ENCODE measurements around the gene ZNF526.
A peak's percentile ranks its signal among the peaks of the same experiment; 100 is the strongest.

The ZNF526 gene

DNA sequence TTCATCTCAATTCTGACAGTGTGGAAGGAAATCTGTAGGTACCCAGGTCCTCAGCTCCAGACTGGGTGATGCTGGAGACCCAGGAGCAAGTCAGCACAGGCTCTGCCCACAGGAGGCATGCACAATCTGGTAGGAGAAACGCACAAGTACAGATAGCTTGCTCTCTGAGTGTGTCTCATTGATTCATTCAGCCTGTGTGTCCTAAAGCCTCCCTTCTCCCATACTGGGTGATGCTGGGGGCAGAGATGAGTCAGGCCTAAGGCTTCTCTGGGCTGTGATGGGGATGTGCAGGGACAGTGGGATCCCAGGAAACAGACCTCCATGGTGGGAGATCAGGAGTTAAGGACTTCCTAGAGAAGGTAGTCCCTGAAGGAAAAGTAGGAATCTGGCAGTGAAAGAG, 6.8 kb downstream of the ZNF526 start:
- DNase-seq, result no peak

- DNase-seq, result no peak
Observed at GRCh38 chr19:42228641-42229040, 8.5 kb downstream of the ZNF526 start.

DNA sequence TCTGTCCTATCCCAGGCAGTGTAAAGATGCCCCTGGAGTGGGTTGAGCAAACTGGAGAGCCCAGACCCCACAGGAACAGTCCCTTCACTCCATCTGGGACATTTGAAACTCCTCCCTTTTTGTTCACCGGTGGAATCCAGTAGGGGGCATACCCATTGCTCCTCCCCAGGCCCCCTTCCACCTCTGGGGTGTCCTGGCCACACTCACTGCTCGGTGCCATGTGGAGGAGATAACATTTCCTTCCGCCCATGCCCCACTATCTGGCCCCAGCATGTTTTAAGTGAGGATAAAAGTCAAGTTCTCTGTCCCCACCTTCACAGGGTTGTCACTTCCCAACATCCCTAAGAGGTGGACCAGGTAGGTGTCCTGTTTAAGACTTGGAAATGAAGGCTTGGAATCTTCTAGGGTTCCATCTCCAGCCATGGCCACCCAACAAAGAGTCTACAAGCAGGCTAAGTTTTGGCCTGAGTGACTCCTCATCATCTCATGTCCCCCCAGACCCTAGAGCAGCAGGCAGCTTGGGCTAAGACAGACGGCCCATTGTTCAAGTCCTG, 9.3 kb downstream of the ZNF526 start:
- DNase-seq, result no peak

GRCh38 chr19:42229855-42230351, 9.8 kb downstream of the ZNF526 start:
- DNase-seq, result no peak

DNA sequence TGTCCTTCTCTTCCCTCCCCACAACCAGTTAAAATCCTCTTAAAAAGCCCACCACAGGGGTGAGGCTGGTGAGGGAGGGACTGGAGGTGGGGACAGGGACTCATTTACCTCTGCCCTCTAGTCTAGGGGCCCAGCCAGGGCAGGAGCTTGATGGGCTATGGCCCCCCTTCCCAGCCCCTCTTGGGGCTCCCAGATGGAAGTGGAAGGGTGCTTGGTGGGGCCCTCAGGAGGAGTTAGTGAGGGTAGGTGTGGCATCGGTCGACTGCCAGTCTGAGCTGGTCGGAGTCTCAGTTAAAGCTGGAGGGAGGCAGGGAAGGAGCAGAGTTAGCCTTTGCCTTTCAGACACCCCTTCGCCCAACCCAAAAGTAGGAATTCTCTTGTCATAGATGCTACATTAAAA, 10.5 kb downstream of the ZNF526 start:
- no peak for DNase-seq

- DNase-seq, result no peak
Observed at GRCh38 chr19:42232435-42232834, 12.3 kb downstream of the ZNF526 start.

GRCh38 chr19:42233106-42233505, 13.0 kb downstream of the ZNF526 start:
- no peak for DNase-seq

GRCh38 chr19:42233678-42234292, 13.7 kb downstream of the ZNF526 start:
- DNase-seq, result no peak

- no peak for DNase-seq
Observed at GRCh38 chr19:42234364-42234763, 14.3 kb downstream of the ZNF526 start.

GRCh38 chr19:42235181-42235580, 15.1 kb downstream of the ZNF526 start:
- no peak for DNase-seq

- no peak for DNase-seq
Observed at GRCh38 chr19:42239544-42240220, 19.6 kb downstream of the ZNF526 start.

DNA sequence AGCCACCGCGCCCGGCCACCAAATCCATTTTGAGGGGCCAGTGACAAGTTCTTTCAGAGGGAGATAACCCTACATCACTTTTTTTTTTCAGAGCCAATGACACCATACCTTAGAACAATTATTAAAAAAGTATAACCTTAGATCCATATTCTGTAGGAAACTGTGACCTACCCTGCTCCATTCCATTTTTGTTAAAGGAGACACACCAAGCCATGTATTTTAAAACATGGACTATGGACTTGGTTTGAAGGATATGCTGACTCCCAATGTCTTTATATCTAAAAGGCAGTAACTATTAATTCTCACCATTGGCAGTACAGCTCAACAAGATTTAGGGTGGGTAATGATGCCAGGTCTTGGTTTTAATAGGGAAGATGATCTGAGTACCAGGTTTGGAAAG, 21.2 kb downstream of the ZNF526 start:
- DNase-seq, result no peak

DNA sequence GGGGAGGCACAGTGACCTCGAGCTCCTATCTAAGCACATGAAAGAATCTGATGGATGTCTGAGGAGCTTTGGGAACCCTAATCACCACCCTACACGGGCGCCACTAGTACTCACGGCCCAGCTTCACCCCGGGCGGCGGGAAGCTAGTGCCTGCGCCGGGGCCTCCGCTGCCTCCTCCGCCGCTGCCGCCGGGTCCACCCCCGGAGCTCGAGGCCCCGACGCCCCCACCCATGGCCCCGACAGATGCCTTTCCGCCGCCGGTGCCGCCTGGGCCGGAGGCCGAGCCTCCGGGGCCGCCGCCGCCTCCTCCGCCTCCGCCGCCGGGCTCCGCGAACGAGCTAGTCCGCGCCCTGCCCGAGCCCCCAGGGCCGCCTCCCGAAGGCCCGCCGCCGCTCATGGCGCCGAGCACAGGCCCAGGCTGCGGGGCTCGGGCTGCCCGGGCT, 22.0 kb downstream of the ZNF526 start:
- DNase-seq, result no peak

- peak; percentile 93 for DNase-seq
Observed at GRCh38 chr19:42242512-42243409, 22.6 kb downstream of the ZNF526 start, which contains the start of gene GSK3A. Gene GSK3A (minus strand): TSS chr19:42242602. CDS start chr19:42242465, 137 bp downstream.

- DNase-seq, result peak; percentile 88
Observed at GRCh38 chr19:42244347-42245220, 24.5 kb downstream of the ZNF526 start.

DNA sequence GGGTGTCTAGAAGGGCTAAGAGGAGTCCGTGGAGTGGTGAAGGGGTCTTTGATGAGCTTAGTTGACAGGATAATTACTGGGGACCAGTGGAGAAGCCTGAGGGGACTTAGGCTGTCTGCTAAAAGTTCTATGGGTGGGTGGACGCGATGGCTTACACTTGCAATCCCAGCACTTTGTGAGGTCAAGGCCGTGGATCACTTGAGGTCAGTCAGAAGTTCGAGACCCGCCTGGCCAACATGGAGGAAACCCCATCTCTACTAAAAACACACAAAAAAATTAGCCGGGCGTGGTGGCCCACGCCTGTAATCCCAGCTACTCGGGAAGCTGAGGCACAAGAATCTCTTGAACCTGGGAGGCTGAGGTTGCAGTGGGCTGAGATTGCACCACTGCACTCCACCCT, 25.1 kb downstream of the ZNF526 start:
- no peak for DNase-seq

DNA sequence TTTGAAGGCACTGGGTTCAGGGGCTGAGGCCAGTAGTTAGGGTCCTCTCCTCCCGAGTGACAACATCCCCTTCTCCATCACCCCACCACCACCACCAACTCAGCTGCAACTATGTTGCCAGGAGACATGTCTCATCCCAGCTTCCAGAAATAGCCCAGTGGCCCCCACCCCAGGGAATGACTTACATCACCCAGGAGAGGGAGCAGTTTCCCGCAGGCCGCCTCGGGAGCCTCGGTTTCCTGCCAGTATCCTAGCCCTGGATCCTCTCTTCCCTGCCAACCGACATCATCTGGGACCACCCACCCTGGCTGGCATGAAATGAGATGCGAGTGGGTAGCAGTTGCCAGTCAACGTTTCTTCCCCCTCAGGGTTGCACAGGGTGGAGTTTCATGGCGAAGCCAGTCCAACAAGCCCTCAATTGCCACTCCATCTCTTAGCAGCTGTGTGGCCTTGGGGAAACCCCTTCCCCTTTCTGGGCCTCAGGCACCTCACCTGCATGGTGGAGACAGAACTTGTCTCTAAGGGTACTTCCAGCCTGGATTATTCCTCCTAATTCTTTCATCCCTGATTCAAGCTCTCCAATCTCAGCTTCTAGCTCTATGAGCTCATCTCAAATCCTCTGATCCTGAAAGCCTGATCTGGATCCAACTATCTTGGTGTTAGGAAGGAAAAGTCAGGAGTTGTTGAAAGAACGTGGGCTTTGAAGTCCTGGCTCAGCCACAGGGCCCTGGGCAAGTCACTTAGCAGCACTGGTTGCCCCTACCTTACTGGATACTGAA, 26.2 kb downstream of the ZNF526 start:
- no peak for DNase-seq

DNA sequence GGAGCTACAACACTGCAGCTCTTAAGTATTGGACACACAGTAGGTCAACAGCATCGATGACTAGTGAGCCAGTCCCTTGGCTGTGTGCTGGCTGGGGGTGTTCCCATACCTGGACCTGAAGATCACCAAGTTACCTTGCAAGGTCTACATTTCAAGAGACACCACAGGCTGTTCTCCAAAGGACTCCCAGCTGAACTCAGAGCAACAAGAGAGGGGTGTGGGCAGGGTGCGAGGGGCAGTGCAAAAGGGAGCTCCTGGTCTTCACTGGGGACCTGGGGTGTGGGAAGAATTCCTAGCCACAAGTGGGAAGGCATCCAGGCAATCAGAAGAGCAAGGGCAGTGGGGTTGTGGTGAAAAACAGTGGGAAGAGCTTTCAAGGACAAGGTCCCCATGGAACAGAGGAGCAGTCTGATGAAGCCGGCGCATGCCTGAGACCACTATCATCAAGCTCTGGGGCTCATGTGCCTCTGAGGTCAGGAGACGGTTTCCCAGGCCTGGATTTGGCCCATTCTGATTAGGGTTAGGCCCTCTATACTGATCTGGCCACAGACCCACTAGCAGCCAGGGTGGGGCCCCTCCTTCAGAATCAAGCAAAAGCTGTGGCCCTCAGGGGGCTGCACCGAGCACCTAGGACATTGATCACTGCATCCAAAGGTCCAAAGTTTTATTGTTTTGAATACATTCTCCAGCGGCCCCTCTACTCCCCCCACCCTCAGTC, 27.0 kb downstream of the ZNF526 start:
- no peak for DNase-seq

- DNase-seq, result no peak
Observed at GRCh38 chr19:42247640-42248199, 27.6 kb downstream of the ZNF526 start.

Data from activated CD4-positive, alpha-beta T cell treated with anti-CD3 and anti-CD28 coated beads for 1 hour (primary cell).